Tibial artery (tissue), 4 donors: ENCODE data around the gene TAF4.

Source experiments
- DNase-seq, 2 donors: peaks; one replicate each; pipeline ENCODE4 v3.0.0-alpha.2; 2019
- H3K27ac ChIP-seq, 2 donors: fragments of 200-600 bp; sonication (generic) in 1 of 2; 1 replicate in 1 of 2; 2 replicates in 1 of 2; pipeline ENCODE4 v1.5.1; 2018 to 2019; ENCODE audit warnings: mild to moderate bottlenecking in 1 of 2
- H3K27me3 ChIP-seq, 2 donors: fragments of 200-600 bp; sonication (generic) in 1 of 2; one replicate each; pipeline versions ENCODE4 v1.5.1 to v1.6.0; 2016 to 2019
- H3K36me3 ChIP-seq, 3 donors: fragments of 200-600 bp; sonication (generic) in 2 of 3; one replicate each; pipeline ENCODE4 v1.5.1; 2016 to 2019; ENCODE audit warnings: mild to moderate bottlenecking in 2 of 3
- H3K4me1 ChIP-seq, 4 donors: fragments of 200-600 bp; sonication (generic) in 2 of 4; 1 replicate in 3 of 4; 2 replicates in 1 of 4; pipeline ENCODE4 v1.5.1; 2016 to 2019
- H3K4me3 ChIP-seq, 2 donors: fragments of 200-600 bp; sonication (generic) in 1 of 2; 1 replicate in 1 of 2; 2 replicates in 1 of 2; pipeline ENCODE4 v1.5.1; 2018 to 2019; ENCODE audit warnings: mild to moderate bottlenecking in 2 of 2
- H3K9me3 ChIP-seq, 3 donors: fragments of 200-600 bp; sonication (generic) in 1 of 3; one replicate each; pipeline ENCODE4 v1.5.1; 2016 to 2019
- CTCF ChIP-seq, 2 experiments: fragments of 200-600 bp in 1 of 2; fragments of 450-650 bp in 1 of 2; IDR thresholded peaks; one replicate each; pipeline ENCODE4 v1.5.1; 2017 to 2019; ENCODE audit warnings: antibody characterized with exemption in 2 of 2, mild to moderate bottlenecking in 1 of 2, moderate library complexity in 1 of 2
- intact Hi-C: fragments of 100-400 bp; cut with DNase I; formaldehyde crosslinking; loops from one replicate; pipeline ENCODE4 v1.15.0; 2023; ENCODE audit warnings: low total_unique reads

The TAF4 gene

GRCh38 chr20:62001178-62001715 lies 64.4 kb downstream of the TAF4 start:
- intact Hi-C loops: no loop called here
- no peak for TF ChIP-seq CTCF (IDR thresholded peaks at IDR 0.05)
- H3K36me3 ChIP-seq: peaks cover 68 to 100% (median 99%) of the 10 kb centered on the region in 3 donors

GRCh38 chr20:61998343-61999121 lies 67.1 kb downstream of the TAF4 start:
- DNase-seq: no peak
- no peak for TF ChIP-seq CTCF (IDR thresholded peaks at IDR 0.05)
- peaks cover 75 to 97% (median 97%) of the 10 kb centered on the region in 3 donors for H3K36me3 ChIP-seq
- no peaks in the 10 kb centered on the region for H3K27me3 ChIP-seq
- H3K9me3 ChIP-seq: no peaks in the 10 kb centered on the region
- no peaks in the 10 kb centered on the region for H3K4me1 ChIP-seq
- no peak overlapping the region for H3K4me3 ChIP-seq
- intact Hi-C loops: no loop called here
- H3K27ac ChIP-seq: no peak overlapping the region

More at GRCh38 chr20:62001178-62001715, 64.4 kb downstream of the TAF4 start:
- no peak for DNase-seq
- Histone ChIP-seq H3K4me3 (no peak overlapping the region), H3K27ac (no peak overlapping the region), H3K4me1 (no peaks in the 10 kb centered on the region), H3K9me3 (no peaks in the 10 kb centered on the region), H3K27me3 (no peaks in the 10 kb centered on the region)

GRCh38 chr20:61997891-61998290 lies 67.8 kb downstream of the TAF4 start:
- no peak for DNase-seq
- no peak overlapping the region for H3K27ac ChIP-seq
- intact Hi-C loops: no loop called here
- peaks cover 75 to 97% (median 97%) of the 10 kb centered on the region in 3 donors for H3K36me3 ChIP-seq
- H3K27me3 ChIP-seq: no peaks in the 10 kb centered on the region
- H3K4me1 ChIP-seq: no peaks in the 10 kb centered on the region
- H3K4me3 ChIP-seq: no peak overlapping the region
- no peak for TF ChIP-seq CTCF (IDR thresholded peaks at IDR 0.05)
- H3K9me3 ChIP-seq: no peaks in the 10 kb centered on the region

- TF ChIP-seq CTCF (IDR thresholded peaks at IDR 0.05): no peak
- H3K27ac ChIP-seq: no peak overlapping the region
- H3K27me3 ChIP-seq: no peaks in the 10 kb centered on the region
- intact Hi-C loops: no loop called here
- DNase-seq: no peak
- H3K36me3 ChIP-seq: peaks cover 75 to 97% (median 97%) of the 10 kb centered on the region in 3 donors
- H3K9me3 ChIP-seq: no peaks in the 10 kb centered on the region
- no peaks in the 10 kb centered on the region for H3K4me1 ChIP-seq
- no peak overlapping the region for H3K4me3 ChIP-seq
Measured at GRCh38 chr20:61997372-61997771, 68.3 kb downstream of the TAF4 start.

GRCh38 chr20:61994546-61994945 lies 71.1 kb downstream of the TAF4 start:
- Histone ChIP-seq H3K9me3 (peaks cover 4 to 12% (median 12%) of the 10 kb centered on the region in 3 donors), H3K27me3 (no peaks in the 10 kb centered on the region), H3K4me1 (no peaks in the 10 kb centered on the region), H3K27ac (no peak overlapping the region), H3K36me3 (peaks cover 82 to 96% (median 94%) of the 10 kb centered on the region in 3 donors), H3K4me3 (no peak overlapping the region)
- no peak for TF ChIP-seq CTCF (IDR thresholded peaks at IDR 0.05)
- intact Hi-C loops: no loop called here
- no peak for DNase-seq
